Left ventricle myocardium superior (tissue), 1 donor: ENCODE measurements around the gene GAS7. TPM values are rescaled to one million over a fixed set of nuclear protein-coding genes. Genes with fewer than 3 reads are reported as not detected.

ENCODE experiments used
- ATAC-seq: fragments of 200-7000 bp; cut with Tn5 transposase; one replicate; pipeline ENCODE4 v1.9.1; 2020; ENCODE audit warnings: mild to moderate bottlenecking, moderate library complexity
- DNase-seq: peaks from one replicate; pipeline ENCODE4 v3.0.0-alpha.2; 2020
- intact Hi-C: fragments of 100-400 bp; cut with micrococcal nuclease; formaldehyde crosslinking; loops from one replicate; pipeline ENCODE4 v1.11.0; 2022
- total RNA-seq: library from RNA; stranded (reverse); fragmentation: NEBNext Ultra II Directional; extraction: Animal tissue kit (Norgen Biotek cat#: 25700); gene quantifications from one replicate; pipeline ENCODE4 v1.2.1, GENCODE V29; 2021
- donor health status: DM: no; HTN: yes; CAD: no; lungs with severe emphysema.

The GAS7 gene
- total RNA-seq, 1 donor from 2014 or later, result 51.2 TPM

DNA sequence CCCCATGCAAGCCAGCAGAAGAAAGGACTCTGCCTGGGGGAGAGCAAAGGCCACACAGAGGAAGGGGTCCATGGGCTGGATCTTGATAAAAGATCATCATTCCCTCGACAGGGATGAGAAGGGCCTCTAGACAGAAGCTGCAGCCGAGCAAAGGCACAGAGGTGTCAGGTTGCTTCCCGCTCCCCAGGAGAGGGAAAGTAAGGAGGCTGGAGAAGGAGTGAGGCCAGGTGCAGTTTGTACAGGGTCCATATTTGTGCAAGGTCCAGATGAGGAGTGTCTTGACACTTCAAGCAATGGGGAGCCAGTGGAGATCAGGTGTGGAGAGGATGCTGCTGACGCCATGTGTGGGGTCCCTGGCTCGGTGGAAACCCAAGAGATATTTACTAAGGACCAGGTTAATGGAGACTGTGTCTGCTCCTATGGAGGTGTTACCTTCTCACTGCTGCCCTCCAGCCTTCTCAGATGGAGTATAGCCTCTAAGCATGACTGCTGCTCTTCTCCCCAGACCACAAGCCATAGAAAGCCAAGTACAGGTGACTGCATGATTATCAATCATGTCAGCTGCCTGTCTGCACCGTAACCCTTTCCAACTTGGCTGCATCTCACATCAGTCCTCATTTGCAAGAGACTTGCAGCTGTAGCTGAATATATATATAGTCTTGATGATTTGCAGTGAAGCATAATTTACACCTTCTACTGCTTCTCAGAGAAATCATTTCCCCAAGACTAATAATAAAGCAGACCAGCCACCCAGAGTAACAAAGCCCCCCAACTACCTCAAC, 21.1 kb downstream of the GAS7 start:
- ATAC-seq, result peak; percentile 12
- intact Hi-C loops, result no loop called here
- no peak for DNase-seq

DNA sequence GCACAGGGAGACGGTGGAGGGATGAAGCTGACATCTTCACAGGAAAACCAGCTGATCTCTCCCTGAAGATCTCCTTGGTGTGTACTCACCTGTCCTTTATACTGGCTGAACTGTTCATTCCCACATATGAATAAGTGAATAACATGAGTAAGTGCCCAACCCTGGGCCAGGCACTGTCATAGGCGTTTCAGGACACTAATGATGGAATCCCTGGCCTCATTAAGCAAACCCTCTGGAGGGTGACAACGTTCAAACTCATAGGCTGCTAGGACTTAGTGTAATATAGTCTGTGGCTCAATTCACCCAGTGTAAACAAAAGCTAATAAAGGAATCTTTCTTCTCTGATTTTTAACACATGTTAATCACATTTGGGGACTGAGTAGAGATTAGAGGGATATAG, 24.5 kb downstream of the GAS7 start:
- no peak for DNase-seq
- intact Hi-C loops, result no loop called here
- ATAC-seq, result no peak

GRCh38 chr17:10172778-10173177, 25.6 kb downstream of the GAS7 start:
- no peak for DNase-seq
- intact Hi-C loops, result no loop called here
- ATAC-seq, result no peak

- intact Hi-C loops, result no loop called here
- ATAC-seq, result peak; percentile 29
These were observed 26.1 kb downstream of the GAS7 start for GRCh38 chr17:10172241-10172741.

DNA sequence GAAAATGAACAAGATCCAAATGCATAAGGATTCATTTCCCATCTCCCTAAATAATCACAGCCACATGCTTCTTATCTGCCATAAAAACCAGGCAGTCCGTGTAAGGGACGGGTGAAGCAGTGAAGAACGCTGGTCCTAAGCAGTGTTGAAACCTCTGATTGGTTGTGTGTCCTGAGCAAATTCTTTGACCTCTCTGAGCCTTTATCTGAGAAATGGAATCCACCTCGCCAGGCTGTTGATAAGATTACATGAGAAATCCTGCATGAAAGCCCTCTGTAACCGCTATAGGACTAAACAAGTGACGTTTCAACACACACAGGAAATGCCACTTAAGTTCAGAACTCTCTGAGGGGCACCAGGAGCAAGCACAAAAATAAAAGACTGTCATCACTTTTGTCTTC, 26.8 kb downstream of the GAS7 start:
- intact Hi-C loops, result no loop called here
- DNase-seq (no peak), ATAC-seq (peak; percentile 50)

More at GRCh38 chr17:10172241-10172741, 26.1 kb downstream of the GAS7 start:
- no peak for DNase-seq

GRCh38 chr17:10171122-10171571, 27.3 kb downstream of the GAS7 start:
- ATAC-seq, result peak; percentile 80
- DNase-seq, result peak; percentile 59
- intact Hi-C loops, result no loop called here

DNA sequence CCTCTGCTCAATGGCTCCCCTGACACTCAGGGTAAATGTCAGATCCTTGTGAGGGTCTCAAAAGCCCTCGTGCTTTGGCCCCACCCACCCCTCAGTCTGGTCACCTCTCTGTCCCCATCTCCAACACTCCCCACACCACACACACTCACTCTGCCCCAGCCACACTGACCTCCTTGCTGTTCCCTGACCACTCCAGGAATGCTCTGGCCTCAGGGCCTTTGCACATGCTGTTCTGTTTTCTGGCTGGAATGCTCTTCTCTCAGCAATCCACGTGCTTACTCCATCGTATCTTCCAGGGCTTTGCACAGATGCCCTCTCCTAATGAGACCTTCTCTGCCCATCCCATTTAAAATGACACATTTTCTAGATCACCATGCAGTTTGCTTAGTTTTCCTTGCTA, 28.2 kb downstream of the GAS7 start:
- intact Hi-C loops, result no loop called here
- ATAC-seq, result no peak
- no peak for DNase-seq

GRCh38 chr17:10169290-10169689, 29.1 kb downstream of the GAS7 start:
- intact Hi-C loops, result no loop called here
- DNase-seq (no peak), ATAC-seq (no peak)

- ATAC-seq, result no peak
- DNase-seq, result no peak
- intact Hi-C loops, result no loop called here
These were observed 32.0 kb downstream of the GAS7 start for GRCh38 chr17:10166176-10166935.

GRCh38 chr17:10162096-10162495, 36.3 kb downstream of the GAS7 start:
- DNase-seq (no peak), ATAC-seq (peak; percentile 84)
- intact Hi-C loops, result no loop called here

DNA sequence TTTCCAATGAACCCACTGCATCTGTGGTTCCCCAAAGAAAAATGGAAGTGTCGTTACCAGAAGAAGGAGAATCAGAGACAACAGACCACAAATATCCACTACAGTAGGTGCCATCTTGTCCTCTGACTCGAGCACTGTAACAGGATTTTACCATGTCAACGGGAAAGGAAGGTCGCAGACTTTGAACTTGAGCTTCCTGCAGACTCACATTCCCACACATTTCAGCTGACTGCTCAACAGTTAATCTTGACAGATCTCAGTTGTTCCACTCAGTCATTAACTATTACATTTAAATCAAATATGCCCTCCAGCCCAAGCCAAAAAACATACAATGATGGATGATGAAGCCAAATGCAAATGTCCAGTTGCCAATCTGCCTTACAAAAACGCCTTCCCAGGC, 37.0 kb downstream of the GAS7 start:
- ATAC-seq (no peak), DNase-seq (no peak)

GRCh38 chr17:10156948-10157607, 41.3 kb downstream of the GAS7 start:
- ATAC-seq, result peak; percentile 60
- DNase-seq, result peak; percentile 51
- intact Hi-C loops, result no loop called here

More for the DNA sequence above, 37.0 kb downstream of the GAS7 start:
- intact Hi-C loops, result no loop called here

DNA sequence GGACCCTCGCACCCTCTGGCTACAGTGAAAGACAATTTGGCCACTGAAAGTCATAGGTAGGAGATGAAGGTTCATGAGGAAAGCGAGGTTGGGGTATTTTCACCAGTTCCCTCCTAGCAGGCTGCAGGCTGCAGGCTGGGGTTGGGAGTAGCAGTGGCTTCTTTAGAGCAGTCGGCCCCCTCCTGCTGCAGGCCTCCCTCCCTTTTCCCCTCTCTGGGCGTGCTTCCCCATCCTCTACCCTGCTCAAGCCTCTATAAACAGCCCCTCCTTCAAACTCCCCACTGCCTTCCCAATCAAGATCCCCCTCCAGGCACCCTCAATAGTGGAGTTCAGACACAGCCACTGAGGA, 41.8 kb downstream of the GAS7 start:
- peak; percentile 41 for ATAC-seq
- DNase-seq, result no peak
- intact Hi-C loops, result no loop called here

DNA sequence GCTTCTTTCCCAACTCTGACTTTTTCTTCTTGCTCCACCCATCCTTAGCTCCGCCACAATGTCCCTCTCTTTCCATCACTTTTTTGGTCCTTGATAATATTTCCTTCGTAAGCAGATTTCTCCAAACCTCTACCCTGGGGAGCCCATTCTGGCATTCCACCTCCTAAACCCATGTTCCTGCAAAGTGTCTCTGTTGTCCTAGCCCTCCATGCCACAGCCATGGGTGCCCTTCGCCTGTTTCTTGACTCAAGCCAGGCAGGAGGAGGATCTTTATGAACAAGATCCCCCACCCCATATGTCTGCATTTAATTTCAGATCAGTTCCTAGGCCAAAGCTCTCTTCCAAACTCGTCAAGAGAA, 42.4 kb downstream of the GAS7 start:
- no peak for DNase-seq
- intact Hi-C loops, result no loop called here
- ATAC-seq, result no peak

- intact Hi-C loops, result no loop called here
- ATAC-seq, result peak; percentile 47
- no peak for DNase-seq
These were observed 42.9 kb downstream of the GAS7 start for GRCh38 chr17:10155371-10156076.

DNA sequence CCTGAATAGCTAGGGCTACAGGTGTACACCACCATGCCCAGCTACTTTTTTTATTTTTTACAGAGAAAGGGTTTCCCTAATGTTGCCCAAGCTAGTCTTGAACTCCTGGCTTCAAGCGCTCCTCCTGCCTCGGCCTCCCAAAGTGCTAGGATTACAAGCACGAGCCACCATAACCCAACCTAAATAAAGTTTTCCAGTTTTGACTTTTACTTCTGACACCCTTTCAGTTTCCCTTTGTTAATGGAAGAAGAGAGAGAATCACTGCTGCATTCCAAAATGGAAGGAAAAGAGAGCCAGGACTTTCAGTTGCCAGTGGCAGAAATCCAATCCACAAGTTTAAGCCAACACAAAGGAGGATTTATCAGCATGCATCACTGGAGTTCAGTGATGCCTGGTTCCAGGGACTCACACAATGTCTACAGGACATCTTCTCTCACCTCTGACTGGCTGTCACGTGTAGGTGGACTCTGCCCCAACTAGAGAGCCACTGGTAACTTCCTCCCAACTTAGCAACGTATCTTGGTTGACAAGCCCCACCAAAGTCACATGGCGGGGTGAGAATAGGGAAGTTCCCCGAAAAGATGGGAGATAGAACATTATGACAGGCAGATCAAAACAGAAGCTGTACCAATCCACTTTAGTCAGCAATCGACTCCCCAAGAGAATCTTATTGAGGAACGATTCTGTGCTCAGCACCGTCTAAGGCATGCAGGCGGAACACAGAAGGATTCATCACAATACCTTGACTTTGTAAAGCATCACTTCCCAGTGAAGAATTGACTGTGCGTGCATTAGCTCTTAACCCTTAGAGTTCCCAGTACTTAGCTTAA, 46.5 kb downstream of the GAS7 start:
- DNase-seq, result no peak
- intact Hi-C loops, result no loop called here
- peak; percentile 55 for ATAC-seq

- peak; percentile 38 for ATAC-seq
- intact Hi-C loops, result no loop called here
- DNase-seq, result no peak
These were observed 48.6 kb downstream of the GAS7 start for GRCh38 chr17:10149573-10150399.
